DMS53 treated with DMSO at 0.1 percent for 48 hours (cell line): Measurements from ENCODE around the gene MGAT4B.

Experiments
- DNase-seq: peaks from one replicate; lab custom pipeline; 2025; ENCODE audit not compliant: unreplicated experiment; lab: John Stamatoyannopoulos, UW

The MGAT4B gene

DNA sequence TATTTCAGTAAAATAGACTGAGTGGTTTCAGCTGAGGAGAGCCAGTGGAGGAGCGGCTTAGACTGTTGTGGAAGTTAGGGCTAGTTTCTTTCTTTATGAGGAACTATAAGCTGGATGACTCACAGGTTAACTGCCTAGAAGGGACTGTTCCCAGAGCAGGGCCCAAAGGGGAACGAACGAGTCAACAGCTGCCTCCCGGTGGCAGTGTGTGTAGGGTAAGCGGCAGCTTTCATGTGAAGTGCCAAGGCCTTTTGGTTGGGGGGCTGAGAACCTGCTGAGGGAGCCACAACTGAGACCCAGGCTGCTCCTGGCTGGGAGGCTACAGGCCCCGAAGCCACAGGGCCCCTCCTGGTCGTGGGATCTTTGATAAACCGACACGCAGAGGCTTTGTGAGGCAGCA, 21.0 kb upstream of the MGAT4B start:
- DNase-seq: no peak

GRCh38 chr5:179825655-179826182, 19.1 kb upstream of the MGAT4B start:
- no peak for DNase-seq

DNA sequence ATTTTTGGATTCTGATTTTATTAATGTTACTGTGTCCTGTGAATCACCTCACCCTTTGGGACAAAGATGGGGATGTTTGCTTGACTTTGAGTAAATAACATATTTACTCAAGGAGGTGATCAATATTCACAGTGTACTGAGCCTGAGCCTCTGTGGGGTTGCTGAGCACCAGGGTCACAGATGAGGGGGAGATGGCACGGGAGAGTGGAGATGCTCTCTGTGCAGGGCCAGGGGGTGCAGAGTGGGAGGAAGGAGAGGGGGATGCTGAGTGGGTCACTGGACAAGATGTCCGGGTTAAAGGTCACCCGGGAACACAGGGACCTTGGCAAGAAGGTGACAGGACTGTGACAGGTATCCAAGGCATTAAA, 18.1 kb upstream of the MGAT4B start:
- no peak for DNase-seq

GRCh38 chr5:179823937-179824744, 17.5 kb upstream of the MGAT4B start:
- DNase-seq: no peak

GRCh38 chr5:179822444-179822990, 15.9 kb upstream of the MGAT4B start:
- DNase-seq: no peak

- no peak for DNase-seq
Observed at GRCh38 chr5:179822059-179822432, 15.4 kb upstream of the MGAT4B start.

GRCh38 chr5:179821298-179822058, 14.8 kb upstream of the MGAT4B start:
- peak; percentile 86 for DNase-seq

DNA sequence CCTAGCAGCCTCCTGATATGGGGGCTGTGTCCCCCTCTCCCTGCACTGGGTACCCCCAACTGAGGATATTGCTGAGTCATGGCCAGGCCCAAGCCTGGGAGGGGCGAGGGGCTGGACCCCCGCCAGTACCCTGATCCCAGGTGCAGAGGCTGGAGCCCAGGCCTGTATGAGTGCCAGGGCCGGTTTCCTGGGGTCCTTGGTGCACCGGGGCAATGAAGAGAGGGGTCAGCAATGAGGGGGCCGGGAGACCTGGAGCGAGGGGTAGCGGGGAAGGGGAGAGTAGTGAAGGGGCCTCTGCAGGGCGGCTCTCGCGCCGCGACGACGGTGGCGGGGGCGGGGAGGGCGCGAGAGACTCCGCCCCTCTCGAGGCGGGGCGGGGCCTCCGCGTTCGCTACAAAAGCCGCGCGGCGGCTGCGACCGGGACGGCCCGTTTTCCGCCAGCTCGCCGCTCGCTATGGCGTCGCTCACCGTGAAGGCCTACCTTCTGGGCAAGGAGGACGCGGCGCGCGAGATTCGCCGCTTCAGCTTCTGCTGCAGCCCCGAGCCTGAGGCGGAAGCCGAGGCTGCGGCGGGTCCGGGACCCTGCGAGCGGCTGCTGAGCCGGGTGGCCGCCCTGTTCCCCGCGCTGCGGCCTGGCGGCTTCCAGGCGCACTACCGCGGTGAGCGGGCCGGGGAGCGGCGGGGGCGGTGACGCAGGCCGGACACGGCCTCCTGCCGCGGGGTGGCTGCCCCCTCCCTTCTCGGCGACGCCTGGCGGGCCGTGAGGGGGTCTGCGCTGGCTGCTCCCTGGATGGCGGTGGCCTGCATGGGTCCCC, 14.0 kb upstream of the MGAT4B start, which contains the start of gene SQSTM1:
TSS of gene SQSTM1 (plus strand) at position 423 of the 815 bp plus-strand sequence. CDS start at position 455, 32 bp downstream.
- peak; percentile 56 for DNase-seq

DNA sequence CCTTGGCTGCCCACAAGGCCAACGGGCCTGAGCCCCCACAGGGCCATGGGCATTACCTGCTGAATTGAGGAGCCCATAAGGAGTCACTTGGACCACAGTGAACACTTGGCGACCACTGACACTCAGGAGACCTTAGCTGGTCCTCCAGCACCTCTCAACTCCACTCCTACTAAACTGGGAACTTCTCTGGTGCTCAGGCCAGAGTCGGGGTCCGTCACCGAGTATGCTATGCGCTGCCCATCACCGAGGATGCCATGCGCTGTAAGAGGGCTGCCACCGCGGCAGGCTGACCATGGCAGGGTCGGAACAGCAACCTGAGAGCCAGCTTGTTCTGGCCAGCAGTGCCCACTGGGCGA, 13.4 kb upstream of the MGAT4B start:
- DNase-seq: no peak

GRCh38 chr5:179819296-179820126, 12.8 kb upstream of the MGAT4B start:
- DNase-seq: peak; percentile 70

- DNase-seq: peak; percentile 82
Observed at GRCh38 chr5:179818746-179819295, 12.2 kb upstream of the MGAT4B start.

GRCh38 chr5:179817890-179818745, 11.5 kb upstream of the MGAT4B start:
- no peak for DNase-seq

GRCh38 chr5:179817470-179817840, 10.8 kb upstream of the MGAT4B start:
- no peak for DNase-seq

DNA sequence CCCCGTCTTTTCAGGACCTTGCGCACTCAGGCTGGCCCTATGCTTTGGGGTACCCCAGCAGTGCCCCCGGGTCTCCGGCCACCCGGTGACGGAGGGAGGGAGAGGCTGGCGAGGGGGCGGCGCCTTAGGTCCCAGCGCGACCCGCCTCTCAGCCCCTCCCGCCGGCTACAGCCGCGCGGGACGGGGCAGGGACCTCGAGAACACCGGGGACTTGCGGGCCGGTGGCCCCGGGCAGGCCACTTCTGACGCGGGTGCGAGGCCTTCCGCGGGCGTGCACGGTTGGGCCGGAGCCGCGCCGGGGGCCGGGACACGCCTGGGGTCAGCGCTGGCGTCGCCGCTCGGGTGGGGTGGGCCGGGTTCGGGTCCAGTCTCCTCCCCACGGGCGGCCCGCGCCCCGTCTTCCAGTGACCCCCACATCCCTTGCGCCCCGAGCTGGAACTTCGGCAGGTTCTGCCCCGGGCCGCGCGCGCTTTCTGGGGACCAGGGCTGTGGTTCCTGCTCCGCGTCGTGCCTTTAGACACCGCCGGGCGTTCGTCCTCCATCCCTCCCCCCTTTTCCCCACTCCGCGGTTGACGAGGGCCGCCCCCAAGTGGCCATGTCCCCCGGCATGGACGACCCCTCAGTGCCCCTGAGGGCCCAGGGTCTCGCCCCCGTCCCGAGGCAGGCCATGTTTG, 10.3 kb upstream of the MGAT4B start:
- no peak for DNase-seq

GRCh38 chr5:179816401-179816795, 9.7 kb upstream of the MGAT4B start:
- DNase-seq: no peak

DNA sequence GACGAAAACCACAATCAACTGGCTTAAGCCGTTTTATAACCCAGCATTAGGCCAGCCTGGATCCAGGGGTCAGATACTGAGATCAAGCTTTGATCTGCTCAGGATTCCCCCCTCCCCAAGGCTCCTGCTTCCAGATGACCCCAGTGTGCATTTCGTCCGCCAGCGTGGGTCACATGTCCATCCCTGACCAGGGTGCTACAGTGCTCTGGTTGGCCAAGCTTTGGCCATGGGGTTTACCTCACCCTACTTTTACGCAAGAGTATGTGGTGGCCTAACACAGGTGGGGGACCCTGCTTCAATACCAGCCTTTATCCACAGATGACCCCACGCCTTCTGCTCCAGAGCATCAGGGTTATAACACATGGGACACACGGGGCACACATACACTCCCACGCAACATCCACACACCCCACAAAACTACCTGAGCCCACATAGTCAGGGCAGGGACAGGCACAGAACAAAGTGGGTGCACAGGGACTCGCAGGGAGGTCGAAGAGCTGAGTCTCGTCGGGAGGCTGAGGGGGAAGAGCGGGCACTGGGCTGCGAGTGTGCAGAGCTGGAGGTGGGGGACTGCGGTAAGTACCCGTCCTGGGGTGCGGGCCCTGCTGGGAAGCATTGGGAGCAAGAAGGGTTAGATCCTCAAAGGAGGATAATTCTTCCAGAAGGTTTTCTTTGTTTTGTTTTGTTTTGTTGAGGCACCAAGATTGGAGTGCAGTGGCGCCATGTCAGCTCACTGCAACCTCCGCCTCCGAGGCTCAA, 9.0 kb upstream of the MGAT4B start:
- no peak for DNase-seq

DNA sequence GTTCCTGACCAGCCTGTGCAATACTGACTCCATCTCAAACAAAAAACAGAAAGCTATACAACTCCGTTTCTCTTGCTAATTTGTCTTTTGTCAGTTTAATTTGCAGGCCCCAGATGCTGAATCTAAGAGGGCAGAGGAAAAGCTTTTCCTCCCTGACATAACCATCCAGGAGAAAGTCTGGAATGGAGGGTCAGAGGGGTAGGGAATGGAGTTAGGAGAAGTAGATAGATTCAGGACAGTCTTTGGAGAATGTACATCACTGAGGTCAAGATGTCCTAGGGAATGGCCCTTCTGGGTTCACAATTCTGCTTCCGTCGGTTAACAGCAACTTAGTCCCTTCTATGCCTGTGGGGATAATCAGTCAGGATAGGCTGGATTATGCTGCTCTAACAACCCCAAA, 7.4 kb upstream of the MGAT4B start:
- no peak for DNase-seq
